ENCODE measurements around the gene SH2B2.

Gene SH2B2

DNA sequence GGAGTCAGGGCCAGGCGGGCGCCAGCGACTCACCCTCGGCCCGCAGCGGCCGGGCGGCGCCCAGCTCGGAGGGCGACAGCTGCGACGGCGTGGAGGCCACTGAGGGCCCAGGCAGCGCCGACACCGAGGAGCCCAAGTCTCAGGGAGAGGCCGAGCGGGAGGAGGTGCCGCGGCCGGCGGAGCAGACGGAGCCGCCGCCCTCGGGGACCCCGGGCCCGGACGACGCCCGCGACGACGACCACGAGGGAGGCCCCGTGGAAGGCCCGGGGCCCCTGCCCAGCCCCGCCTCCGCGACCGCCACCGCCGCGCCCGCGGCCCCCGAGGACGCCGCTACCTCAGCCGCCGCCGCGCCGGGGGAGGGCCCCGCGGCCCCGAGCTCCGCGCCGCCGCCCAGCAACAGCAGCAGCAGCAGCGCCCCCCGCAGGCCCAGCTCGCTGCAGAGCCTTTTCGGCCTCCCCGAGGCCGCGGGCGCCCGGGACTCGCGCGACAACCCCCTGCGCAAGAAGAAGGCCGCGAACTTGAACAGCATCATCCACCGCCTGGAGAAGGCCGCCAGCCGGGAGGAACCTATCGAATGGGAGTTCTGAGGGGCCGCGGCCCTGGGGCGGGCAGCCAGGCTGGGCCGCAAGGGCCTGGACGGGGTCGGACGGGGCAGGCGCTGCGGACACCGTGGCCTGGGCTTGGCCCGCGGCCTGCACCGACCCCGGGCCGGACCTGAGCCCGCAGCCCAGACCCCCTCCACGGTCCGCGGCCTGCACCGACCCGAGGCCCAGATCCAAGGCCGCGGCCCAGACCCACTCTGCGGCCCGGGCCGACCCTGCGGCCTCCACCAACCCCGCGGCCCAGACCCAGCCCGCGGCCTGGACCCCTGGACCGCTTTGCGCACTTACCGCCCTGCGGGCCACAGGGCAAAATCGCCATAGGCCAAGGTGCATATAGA, 37.9 kb upstream of the SH2B2 start:
- TF ChIP-seq, protein P1, sequence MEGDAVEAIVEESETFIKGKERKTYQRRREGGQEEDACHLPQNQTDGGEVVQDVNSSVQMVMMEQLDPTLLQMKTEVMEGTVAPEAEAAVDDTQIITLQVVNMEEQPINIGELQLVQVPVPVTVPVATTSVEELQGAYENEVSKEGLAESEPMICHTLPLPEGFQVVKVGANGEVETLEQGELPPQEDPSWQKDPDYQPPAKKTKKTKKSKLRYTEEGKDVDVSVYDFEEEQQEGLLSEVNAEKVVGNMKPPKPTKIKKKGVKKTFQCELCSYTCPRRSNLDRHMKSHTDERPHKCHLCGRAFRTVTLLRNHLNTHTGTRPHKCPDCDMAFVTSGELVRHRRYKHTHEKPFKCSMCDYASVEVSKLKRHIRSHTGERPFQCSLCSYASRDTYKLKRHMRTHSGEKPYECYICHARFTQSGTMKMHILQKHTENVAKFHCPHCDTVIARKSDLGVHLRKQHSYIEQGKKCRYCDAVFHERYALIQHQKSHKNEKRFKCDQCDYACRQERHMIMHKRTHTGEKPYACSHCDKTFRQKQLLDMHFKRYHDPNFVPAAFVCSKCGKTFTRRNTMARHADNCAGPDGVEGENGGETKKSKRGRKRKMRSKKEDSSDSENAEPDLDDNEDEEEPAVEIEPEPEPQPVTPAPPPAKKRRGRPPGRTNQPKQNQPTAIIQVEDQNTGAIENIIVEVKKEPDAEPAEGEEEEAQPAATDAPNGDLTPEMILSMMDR (IDR thresholded peaks at IDR 0.05; ENCODE audit: control extremely low read depth, extremely low read depth, low read depth, missing control alignments), result no peak
- ChIA-PET POLR2A (no interaction called here), CTCF (no interaction called here)
- no peak for DNase-seq (ENCODE audit: extremely low spot score)

DNA sequence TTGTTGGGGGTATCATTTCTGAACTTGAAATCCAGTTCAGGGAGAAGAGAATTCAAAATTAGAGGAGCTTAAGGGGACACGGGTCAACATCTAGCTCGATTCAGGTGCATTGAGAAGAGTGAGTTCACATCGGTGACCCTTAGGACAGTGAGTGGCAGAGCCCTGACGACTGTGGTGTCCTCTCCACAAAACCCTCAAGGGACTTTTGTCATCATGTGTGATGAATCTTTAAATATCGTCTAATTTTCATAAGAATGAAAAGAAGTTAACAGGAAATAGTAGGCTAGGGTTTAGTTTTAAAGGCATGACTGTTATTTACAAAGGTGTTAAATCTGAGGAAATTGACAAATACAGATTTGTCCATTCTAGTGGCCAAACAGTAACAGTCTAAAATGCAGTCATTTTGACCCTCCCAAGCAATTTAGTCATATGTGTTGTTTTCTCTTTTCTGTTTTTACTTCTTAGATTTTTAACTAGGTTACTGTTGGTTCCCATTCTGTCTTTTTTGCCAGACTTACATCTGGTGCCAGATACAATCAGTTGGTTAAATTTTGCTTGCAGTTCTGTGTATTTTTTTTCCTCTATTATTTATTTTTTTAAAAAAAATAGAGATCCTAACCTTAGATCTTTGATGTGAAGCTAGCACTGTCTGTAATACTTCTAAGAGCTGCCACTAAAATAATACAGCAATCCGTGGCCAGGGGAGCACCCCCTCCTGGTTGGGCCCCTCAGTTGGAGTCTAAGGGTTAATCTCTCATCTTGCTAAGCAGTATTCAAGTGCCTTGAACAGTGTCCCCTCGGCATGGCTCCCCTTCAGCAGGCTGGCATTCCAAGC, 34.9 kb upstream of the SH2B2 start:
- no peak for DNase-seq (ENCODE audit: extremely low spot score)
- TF ChIP-seq, protein P1 (IDR thresholded peaks at IDR 0.05; ENCODE audit: control extremely low read depth, extremely low read depth, low read depth, missing control alignments), result no peak
- CTCF ChIA-PET, result interaction anchor here (1.3 to 1.6 kb wide), 2 partner anchors 11 to 650 kb away, joined by 3 to 6 read pairs; no protein-coding TSS in a partner anchor
- POLR2A ChIA-PET, result no interaction called here

GRCh38 chr7:102252366-102252982, 34.2 kb upstream of the SH2B2 start:
- ChIA-PET POLR2A (no interaction called here), CTCF (interaction anchor here (0.9 to 1.6 kb wide), 4 partner anchors 10 to 650 kb away, joined by 3 to 6 read pairs (median 4); no protein-coding TSS in a partner anchor)
- DNase-seq (ENCODE audit: extremely low spot score), result no peak
- TF ChIP-seq, protein P1 (IDR thresholded peaks at IDR 0.05; ENCODE audit: control extremely low read depth, extremely low read depth, low read depth, missing control alignments), result no peak

DNA sequence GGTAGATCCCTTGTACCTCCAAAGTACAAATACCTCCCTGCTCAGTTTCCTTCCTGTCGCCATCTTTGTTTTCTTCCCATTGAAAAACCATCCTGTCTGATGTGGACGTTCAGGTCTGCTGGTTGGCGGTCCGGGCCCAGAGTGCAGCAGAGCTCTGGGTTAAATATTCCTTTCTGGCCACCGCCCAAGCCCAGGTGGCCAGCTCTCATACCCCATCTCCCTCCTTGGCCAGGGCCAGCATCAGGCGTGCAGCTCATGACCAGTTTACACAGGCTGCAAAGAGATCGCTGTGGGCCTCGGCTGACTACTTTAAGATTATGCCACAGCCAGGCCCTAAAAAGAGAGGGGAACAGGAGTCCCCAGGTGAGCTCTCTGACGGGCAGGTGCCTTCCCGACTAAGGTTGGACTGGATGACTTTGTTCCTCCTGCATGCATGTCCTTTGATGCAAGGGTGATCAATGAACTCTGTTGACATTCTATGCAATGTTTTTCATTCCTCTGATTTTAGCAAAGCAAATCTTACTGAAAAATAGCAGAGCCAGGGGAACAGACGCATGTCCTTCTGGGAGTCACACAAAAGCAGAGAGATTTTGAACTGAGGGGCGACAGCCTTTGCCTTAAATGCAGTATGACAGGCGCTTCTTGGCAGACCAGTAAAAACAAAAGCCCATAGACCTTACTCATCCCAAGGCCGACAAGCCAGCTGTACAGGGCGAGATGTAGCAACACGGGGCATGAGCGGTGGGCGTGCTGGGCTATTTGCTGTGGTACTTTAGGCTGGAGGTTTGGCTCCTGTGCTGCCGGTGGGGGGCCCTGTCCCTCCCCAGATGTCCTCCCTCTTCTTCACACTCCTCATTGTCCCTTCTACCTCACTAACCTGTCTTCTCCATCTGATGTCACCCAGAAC, 33.3 kb upstream of the SH2B2 start:
- ChIA-PET CTCF (interaction anchor here (0.9 to 1.6 kb wide), 4 partner anchors 10 to 651 kb away, joined by 3 to 6 read pairs (median 4); no protein-coding TSS in a partner anchor), POLR2A (no interaction called here)
- no peak for DNase-seq (ENCODE audit: extremely low spot score)
- TF ChIP-seq, protein P1 (IDR thresholded peaks at IDR 0.05; ENCODE audit: control extremely low read depth, extremely low read depth, low read depth, missing control alignments), result no peak

DNA sequence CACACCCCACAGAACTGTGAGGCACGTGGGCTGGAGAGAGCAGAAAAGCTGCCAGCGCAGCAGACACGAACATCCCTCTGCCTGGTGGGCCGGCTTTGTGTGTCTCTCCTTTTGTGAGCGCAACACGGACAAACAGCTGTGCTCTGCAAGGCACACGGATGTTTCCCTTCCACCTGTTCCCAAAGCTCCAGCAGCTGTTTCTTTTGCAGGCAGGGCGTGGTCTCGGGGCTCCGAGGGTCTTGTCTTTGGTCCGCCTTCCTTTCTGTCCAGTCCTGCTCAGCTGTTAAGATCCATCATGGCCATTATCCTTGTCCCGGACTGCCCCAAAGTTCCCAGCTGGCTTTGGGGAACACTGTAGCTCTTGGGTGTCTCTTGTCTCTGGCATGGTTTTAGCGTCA, 32.7 kb upstream of the SH2B2 start:
- TF ChIP-seq, protein P1 (IDR thresholded peaks at IDR 0.05; ENCODE audit: control extremely low read depth, extremely low read depth, low read depth, missing control alignments), result no peak
- no peak for DNase-seq (ENCODE audit: extremely low spot score)
- ChIA-PET POLR2A (no interaction called here), CTCF (no interaction called here)

Data from GM10248 (cell line).